GM19328 (cell line): Measurements from ENCODE around the gene MSRB3.

Source experiments
- ATAC-seq: cut with Tn5 transposase; IDR thresholded peaks from one replicate; pipeline ENCODE4 v1.9.1; 2021; ENCODE audit warnings: mild to moderate bottlenecking, moderate library complexity; ENCODE audit not compliant: unreplicated experiment

The MSRB3 gene

GRCh38 chr12:65387396-65387795, 108.9 kb downstream of the MSRB3 start:
- ATAC-seq, result no peak

DNA sequence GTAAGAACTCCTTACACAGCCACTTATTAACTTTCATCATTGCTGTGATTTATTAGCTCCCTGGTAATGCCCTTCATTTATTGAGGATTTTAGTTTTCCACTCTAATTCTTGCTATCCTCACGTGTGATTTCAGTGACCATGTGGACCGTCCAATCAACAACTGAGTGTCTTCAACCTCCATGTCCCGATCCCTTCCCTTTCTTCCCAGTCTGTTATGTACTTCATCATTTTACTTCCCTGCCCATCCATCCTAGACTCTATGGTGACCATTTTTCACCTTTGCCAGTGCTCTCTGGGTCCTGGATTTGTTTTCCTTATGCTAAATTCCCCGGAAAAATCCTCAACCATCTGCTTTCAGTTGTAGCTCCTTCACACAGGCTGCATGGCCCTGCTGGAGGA, 111.0 kb downstream of the MSRB3 start:
- no peak for ATAC-seq

DNA sequence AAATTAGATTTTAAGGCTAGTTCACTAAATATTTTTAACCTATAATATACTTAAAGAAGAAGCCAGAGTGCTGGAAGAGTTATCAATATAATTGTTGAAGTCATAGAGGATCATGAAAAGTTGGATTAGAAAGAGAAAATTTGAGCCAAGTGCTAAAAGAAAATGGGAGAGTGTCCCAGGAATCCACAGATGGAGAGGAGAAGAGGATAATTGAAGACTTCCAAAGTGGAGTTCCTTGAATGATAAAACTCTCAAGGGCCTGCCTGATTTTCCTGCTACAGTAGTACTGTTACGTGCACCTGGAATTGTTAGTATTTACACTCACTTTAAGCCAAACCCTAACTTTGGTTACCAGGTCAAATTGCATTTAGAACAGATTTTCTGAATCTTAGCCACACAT, 113.2 kb downstream of the MSRB3 start:
- ATAC-seq, result no peak

DNA sequence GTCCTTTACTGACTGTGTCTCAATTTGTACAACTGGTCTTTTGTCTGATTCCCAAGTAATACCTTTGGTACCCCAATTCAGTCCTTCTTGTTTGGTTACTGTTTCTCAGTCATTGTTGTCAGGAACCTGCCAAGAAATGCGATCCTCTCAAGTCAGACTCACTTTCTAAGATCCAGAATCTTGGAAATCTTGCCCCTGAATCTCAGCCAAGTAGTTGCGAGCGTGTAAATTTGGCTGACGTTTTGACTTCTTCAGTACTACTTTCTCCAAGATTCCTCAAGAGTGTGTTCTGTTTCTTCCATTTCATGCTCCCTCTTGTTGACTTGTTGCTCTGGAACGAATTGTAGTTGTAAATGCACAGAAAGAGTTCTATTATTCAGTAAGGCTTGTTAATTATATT, 114.0 kb downstream of the MSRB3 start:
- ATAC-seq, result no peak

GRCh38 chr12:65403188-65403587, 124.7 kb downstream of the MSRB3 start:
- no peak for ATAC-seq

GRCh38 chr12:65407388-65408149, 129.1 kb downstream of the MSRB3 start:
- ATAC-seq, result no peak

- ATAC-seq, result no peak
Observed at GRCh38 chr12:65408441-65408840, 130.0 kb downstream of the MSRB3 start.

- no peak for ATAC-seq
Observed at GRCh38 chr12:65409726-65410125, 131.2 kb downstream of the MSRB3 start.

- no peak for ATAC-seq
Observed at GRCh38 chr12:65411171-65411570, 132.7 kb downstream of the MSRB3 start.

DNA sequence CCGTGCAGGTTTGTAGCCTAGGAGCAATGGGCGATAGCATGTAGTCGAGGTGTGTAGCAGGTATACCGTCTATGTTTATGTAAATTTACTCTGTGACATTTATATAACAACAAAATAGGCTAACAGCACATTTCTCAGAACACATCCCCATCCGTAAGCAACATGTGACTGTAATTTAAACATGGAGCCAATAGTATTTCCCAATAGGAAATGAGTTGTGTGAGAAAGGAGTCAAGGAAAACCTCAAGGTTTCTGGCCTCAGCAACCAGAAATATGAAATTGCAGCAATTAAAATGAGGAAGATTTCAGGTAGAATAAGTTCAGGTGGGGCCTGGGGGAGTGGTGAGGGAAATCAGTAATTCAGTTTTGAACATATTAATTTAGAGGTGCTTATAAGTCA, 136.0 kb downstream of the MSRB3 start:
- no peak for ATAC-seq

DNA sequence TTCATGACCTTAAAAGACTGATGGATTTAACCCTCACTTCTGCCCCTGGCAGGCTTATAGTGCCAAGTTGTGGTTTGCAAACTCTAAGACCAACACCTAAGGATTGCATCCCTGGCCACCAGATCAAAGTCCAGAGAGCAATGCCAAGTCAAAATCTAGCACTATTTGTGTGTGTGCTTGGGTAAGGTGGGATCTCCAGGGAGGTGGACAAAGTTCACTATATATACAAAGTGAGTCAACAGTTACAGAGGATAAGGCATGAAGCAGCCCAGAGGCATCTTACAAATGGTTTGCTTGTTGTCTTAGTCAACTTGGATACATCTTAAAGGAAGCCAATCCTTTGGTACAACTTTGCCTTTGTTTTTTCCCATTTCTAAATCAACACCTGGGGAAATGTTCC, 137.3 kb downstream of the MSRB3 start:
- no peak for ATAC-seq

DNA sequence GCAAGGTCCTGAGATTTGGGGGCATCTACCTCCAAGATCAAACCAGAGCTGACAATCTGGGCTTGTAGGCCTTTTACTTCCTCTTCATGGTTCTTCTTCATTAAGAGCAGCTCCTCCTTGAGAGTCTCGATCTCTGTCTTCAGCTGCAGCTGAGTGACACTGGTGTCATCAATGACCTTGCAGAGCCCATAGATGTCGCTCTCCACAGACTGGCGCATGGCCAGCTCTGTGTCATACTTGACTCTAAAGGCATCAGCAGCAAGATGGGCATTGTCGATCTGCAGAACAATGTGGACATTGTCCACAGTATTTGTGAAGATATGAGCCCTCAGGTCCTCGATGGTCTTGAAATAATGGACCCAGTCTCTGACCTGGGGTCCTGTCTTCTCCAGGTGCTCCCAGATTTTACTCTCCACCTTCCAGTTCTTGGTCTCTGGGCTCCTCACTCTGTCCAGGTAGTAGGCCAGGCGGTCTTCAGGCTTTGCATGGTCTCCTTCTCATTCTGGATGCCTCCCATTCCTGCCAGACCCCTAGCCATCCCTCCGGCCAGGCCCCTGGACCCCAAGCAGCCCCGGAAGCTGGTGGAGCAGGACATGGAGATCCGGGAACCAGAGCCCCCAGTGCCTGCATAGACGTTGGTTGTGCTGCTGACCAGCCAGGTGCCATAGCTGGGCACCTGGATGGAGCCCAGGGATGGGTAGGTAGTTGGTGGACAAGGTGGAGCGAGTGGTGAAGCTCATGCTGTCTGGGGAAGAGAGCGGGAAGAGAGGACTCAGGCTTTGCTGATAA, 141.0 kb downstream of the MSRB3 start:
- no peak for ATAC-seq

DNA sequence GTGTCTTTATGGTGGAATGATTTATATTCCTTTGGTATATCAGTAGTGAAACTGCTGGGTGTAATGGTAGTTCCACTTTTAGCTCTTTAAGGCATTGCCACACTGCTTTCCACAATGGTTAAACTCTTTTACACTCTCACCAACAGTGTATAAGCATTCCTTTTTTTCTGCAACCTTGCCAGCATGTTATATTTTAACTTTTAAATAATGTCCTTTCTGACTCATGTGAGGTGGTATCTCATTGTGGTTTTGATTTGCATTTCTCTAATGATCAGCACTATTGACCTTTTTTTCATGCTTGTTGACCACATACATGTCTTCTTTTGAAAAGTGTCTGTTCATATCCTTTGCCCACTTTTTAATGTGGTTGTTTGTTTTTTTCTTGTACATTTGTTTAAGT, 142.5 kb downstream of the MSRB3 start:
- no peak for ATAC-seq

DNA sequence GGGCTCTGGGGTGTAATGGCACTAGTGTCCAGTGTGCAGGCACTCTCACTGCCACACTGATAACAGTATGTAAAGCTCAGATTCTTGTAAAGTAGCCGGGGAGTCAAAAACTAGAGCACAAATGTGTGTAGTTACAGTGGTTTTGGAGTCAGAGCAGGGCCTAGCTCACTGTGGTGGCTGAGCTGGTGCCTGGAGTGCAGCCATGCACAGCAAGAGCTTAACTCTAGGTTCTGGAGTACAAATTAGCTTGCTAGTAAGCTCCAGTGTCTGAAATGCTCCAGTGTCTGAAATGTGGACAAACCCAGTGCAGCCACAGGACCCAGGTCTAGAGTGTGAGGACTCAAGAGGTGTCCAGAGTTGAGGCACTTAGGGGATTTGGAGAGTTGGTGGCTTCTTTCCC, 149.2 kb downstream of the MSRB3 start:
- ATAC-seq, result no peak

- no peak for ATAC-seq
Observed at GRCh38 chr12:65430006-65430405, 151.5 kb downstream of the MSRB3 start.

- no peak for ATAC-seq
Observed at GRCh38 chr12:65430571-65431306, 152.3 kb downstream of the MSRB3 start.

GRCh38 chr12:65432114-65432513, 153.6 kb downstream of the MSRB3 start:
- no peak for ATAC-seq

- ATAC-seq, result no peak
Observed at GRCh38 chr12:65432651-65433050, 154.2 kb downstream of the MSRB3 start.

DNA sequence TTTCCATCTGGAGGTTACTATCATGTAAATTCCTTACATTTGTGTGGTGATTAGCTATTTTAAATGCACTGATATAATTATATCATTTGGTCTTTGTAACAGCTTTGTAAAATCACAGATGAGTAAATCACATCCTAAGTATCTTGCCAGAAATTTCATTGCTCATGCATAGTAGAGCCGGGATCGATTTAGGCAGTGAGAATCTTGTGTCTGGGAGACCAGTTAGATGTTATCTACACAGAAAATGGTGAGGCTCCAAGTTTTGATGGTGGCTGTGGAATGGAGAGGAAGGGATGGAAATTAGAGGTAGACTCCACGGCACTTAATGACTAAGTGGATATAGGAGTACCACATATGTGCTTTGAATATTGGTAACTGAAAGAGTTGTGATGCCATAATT, 156.3 kb downstream of the MSRB3 start:
- ATAC-seq, result no peak

DNA sequence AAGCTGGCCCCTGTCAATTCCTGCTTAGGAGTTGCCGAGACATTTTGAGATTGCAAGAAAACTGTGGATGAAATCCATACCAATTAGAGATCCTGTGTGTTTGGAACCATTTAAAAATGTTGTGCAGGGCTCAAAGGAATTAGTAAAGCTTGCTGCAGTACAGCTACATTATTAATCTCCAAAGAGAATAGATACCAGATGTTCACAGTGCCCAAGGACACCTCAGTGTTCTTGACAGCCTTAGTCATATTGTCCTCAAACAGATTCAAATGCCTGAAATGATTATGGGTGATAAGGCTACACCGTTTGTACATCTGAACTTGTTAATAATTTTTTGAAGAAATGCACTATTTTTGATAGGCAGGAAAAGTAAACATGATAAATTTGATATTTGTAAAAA, 164.6 kb downstream of the MSRB3 start:
- no peak for ATAC-seq

- ATAC-seq, result no peak
Observed at GRCh38 chr12:65444996-65445395, 166.5 kb downstream of the MSRB3 start.

GRCh38 chr12:65446901-65447300, 168.4 kb downstream of the MSRB3 start:
- no peak for ATAC-seq
